Measurements from ENCODE around the gene ULBP3. TPM values are rescaled to one million over a fixed set of nuclear protein-coding genes. Genes with fewer than 3 reads are reported as not detected.

The ULBP3 gene
- 2.7 and 4.2 TPM in 2 replicates for total RNA-seq (2014; rRNA removed; shearing (Covaris generic))
- polyA plus RNA-seq (2015; cell fraction: cytosol; rRNA removed): 1.9 and 3.9 TPM in 2 replicates
- 0.43 TPM in 1 of 2 replicates, not detected in the other for polyA plus RNA-seq (2015; cell fraction: nucleus; rRNA removed)

DNA sequence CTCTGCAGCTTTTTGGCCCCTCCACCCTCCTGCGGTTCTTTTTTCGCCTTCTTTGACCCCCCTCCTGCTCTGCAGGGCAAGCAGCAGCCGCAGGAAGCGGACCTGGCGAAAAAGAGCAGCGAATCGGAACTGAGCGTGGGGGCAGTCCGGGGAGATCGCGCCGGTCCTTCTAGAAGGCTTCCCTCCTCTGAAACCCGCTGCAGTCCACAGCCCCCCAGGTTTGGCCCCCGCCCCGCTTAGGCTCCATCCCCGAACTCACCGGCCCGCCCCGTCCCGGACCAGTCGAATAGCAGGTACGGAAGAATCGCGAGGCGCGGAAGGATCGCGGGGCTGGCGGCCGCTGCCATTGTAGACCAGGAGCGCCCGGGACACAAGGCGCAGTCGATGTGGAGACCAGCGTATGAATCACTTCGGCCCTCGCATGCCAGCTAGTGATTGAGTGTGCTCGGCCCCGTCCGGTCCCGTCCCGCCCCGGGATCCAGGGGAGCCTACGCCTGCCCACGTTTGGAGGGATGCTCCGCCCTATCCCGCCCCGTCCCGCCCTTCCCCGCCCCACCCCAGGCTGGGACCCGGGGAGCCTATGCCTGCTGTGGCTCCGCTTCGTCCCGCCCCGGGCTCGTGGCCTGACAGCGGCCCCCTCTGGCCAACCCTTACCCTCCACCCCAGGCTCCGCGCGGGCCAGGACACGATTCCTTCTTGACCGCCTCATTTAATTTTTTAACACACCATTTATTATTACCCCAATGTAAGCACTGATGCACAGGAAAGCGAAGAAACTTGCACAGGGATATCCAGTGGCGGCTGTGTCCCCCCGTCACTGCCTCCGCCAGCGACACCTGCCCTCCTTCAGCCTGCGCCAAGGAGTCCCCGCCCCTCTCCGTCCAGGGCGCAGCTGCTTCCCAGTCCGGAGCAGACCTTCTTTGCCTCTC lies at the start of gene ULBP3:
TSS of gene ULBP3 (minus strand) at position 402 of the 929 bp plus-strand sequence. CDS start at position 347, 55 bp downstream.
- DNase-seq (ENCODE audit: low read depth, low spot score): peak; percentile 84
- in situ Hi-C loops (cut with HindIII; ENCODE audit: low pct_unique_long_range_greater_than_20kb, low sequenced_read_pairs): no loop called here

DNA sequence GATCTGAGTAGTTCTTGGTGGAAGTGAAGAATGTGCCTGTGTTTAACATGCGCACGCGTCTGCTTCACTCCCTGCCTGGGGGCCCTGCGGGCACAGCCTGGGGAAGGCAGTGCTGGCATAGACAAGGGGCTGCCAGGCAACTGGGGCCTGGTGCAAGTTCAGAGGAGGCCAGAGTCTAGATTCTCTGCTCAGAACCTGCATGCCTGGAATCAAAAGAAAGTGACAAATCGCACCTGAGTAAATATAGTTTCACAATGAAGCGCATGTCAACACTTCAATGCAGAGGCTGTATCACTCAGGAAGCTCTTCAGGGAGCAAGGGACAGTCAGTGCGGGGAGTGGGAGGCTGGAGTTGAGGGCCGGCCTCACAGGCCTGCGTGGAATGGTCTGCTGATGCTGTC lies 49.7 kb upstream of the ULBP3 start:
- in situ Hi-C loops (cut with HindIII; ENCODE audit: low pct_unique_long_range_greater_than_20kb, low sequenced_read_pairs): no loop called here
- no peak for DNase-seq (ENCODE audit: low read depth, low spot score)

DNA sequence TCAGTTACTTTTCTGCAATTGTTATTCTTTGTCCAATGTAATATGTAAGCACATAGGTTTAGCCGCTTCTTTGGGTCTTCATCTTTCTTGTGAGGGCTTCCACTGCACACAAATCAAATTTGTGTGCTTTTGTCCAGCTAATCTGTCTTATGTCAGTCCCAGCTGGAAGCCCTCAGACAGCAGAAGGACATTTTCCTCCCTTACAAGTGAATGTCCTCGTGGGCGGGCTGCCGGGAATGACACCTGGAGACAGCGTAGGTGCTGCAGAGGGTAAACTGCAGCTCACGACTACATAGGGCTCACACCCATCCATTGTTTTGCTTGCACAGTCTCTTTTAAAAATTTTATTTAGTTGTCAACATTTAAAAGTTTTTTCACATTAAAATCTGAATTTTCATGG lies 49.3 kb upstream of the ULBP3 start:
- in situ Hi-C loops (cut with HindIII; ENCODE audit: low pct_unique_long_range_greater_than_20kb, low sequenced_read_pairs): no loop called here
- DNase-seq (ENCODE audit: low read depth, low spot score): no peak

DNA sequence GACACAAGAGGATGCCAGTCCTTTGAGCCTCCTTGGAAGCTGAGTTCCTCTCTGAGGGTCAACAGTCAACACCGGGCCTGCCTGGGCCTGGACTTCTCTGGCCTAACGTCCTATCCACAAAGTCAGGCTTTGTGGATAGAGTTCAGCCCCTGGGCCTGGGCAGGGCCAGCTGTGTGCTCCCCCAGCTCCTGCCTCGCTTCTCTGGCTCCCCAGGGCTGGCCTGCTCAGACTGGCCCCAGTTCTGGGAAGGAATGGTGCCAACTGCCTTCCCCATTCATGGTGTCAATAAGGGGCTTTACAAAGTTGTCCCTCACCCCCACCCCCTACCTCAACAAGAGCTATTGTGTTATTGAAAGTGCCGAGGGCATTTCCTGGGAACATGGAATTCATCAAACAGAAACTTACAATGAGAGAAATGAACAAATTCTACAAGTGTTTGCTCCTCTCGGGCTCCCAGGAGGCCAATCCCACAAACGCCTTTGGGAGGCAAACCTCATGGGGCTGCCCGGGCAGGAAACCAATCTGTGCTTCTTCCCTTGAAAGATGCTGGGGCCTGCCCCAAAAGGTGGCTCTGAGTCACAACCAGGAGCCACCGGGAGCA lies 47.4 kb upstream of the ULBP3 start:
- DNase-seq (ENCODE audit: low read depth, low spot score): peak; percentile 81
- in situ Hi-C loops (cut with HindIII; ENCODE audit: low pct_unique_long_range_greater_than_20kb, low sequenced_read_pairs): no loop called here

DNA sequence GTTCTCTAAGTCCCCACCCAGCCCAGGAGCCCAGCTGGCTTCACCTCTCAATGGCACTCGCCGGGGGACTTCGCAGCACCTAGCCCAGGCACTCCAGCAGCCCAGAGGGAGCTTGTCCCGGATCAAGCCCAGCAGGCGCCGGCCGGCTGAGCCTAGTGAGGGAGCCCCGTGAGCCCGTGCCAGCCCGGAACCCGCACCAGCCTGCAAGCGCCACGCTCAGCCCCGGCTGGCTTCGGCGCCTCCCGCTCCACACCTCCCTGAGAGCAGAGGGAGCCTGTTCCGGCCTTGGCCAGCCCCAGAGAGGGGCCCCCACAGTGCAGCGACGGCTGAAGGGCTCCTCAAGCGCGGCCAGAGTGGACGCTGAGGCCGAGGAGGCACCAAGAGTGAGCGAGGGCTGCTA lies 46.8 kb upstream of the ULBP3 start:
- no peak for DNase-seq (ENCODE audit: low read depth, low spot score)
- in situ Hi-C loops (cut with HindIII; ENCODE audit: low pct_unique_long_range_greater_than_20kb, low sequenced_read_pairs): no loop called here

DNA sequence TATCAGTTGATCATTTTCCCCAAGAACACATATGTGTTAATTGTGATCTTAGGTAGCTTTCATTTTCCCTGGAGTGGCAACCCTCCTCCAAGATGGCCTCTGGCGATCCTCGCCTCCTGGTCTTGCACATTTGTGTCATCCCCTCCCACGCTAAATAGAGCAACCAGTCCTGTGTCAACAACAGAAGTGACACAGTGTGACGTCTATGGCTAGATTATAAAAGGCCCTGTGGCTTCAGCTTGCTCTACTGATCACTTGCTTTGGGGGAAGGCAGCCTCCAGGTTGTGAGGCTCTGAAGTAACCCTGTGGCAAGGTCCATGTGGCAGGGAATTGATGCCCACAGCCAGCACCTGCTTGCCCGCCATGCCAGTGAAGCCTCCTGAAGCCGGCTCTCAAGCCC lies 43.3 kb upstream of the ULBP3 start:
- in situ Hi-C loops (cut with HindIII; ENCODE audit: low pct_unique_long_range_greater_than_20kb, low sequenced_read_pairs): no loop called here
- DNase-seq (ENCODE audit: low read depth, low spot score): no peak

DNA sequence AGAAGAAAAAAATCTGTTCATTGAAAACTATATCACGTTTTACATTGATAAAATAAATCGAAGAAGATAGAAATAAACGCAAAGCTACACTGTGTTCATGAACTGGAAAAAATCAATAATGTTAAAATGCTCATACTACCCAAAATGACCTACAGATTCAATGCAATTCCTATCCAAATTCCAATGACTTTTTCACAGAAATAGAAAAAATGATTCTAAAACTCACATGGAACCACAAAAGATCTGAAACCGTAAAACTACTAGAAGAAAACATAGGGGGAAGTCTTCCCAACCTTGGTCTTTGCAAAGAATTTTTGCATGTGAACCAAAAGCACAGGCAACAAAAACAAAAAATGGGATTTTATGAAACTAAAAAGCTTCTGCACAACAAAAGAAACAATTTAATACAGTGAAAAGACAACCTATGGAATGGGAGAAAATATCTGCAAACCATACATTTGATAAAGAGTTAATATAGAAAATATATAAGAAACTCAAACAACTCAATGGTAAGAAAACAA lies 33.9 kb upstream of the ULBP3 start:
- DNase-seq (ENCODE audit: low read depth, low spot score): no peak
- in situ Hi-C loops (cut with HindIII; ENCODE audit: low pct_unique_long_range_greater_than_20kb, low sequenced_read_pairs): no loop called here

DNA sequence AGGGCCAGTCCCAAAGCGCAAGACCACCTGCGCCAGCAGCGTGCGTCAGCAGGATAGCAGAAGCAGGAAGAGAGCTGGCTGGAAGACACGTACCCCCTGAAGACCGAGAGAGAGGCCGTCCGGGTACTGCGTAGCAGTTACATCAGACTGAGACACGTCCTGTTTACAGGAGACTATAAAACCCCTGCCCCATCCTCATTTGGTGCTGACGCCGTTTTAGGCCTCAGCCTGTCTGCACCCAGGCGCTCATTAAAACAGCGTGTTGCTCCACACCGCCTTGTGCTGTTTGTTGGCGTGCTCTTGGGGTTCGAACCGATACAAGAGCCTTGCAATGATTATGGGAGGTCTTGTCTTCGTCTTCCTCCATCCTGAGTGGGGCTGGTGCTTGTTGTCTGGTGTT lies 31.8 kb upstream of the ULBP3 start:
- no peak for DNase-seq (ENCODE audit: low read depth, low spot score)
- in situ Hi-C loops (cut with HindIII; ENCODE audit: low pct_unique_long_range_greater_than_20kb, low sequenced_read_pairs): no loop called here

DNA sequence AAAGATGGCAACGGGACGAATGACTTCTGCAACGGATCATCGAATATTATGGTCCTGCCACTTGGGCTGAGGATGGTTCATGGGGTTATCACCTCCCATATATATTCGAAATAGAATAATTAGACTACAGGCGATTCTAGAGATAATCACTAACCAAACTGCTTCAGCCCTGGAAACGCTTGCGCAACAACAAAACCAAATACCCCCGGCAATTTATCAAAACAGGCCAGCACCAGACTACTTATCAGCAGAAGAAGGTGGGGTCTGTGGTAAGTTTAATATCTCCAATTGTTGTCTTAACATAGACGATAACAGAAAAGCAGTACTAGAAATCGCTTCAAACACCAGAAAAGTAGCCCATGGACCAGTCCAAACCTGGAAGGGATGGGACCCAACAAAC lies 31.0 kb upstream of the ULBP3 start:
- no peak for DNase-seq (ENCODE audit: low read depth, low spot score)
- in situ Hi-C loops (cut with HindIII; ENCODE audit: low pct_unique_long_range_greater_than_20kb, low sequenced_read_pairs): no loop called here

DNA sequence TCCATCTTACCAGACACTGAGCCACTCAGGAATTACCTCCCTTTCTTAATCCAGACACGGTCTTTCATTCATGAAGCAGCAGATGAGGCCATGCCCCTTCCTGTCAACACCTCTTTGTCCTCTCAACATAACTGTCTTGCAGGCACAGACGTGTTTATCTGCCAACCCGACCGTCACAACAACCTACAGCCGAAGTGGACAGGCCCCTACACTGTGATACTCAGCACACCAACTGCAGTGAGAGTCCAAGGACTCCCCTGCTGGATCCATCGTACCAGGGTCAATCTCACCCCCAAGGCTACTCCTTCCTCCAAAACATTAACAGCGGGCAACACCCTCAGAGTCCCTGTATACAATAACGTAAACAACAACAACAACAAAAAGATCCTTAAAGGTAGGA lies 30.6 kb upstream of the ULBP3 start:
- no peak for DNase-seq (ENCODE audit: low read depth, low spot score)
- in situ Hi-C loops (cut with HindIII; ENCODE audit: low pct_unique_long_range_greater_than_20kb, low sequenced_read_pairs): no loop called here

DNA sequence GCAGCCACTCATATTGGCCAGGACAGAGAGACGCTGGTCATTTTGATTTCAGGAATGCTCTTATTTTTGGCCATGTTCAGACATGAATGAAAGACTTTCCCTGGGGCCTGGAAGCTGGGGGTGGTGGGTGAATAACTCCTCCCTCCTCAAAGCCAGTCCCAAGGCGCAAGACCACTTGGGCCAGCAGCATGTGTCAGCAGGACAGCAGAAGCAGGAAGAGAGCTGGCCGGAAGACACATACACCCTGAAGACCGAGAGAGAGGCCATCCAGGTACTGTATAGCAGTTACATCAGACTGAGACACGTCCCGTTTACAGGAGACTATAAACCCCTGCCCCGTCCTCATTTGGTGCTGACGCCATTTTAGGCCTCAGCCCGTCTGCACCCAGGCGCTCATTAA lies 29.2 kb upstream of the ULBP3 start:
- in situ Hi-C loops (cut with HindIII; ENCODE audit: low pct_unique_long_range_greater_than_20kb, low sequenced_read_pairs): no loop called here
- no peak for DNase-seq (ENCODE audit: low read depth, low spot score)

DNA sequence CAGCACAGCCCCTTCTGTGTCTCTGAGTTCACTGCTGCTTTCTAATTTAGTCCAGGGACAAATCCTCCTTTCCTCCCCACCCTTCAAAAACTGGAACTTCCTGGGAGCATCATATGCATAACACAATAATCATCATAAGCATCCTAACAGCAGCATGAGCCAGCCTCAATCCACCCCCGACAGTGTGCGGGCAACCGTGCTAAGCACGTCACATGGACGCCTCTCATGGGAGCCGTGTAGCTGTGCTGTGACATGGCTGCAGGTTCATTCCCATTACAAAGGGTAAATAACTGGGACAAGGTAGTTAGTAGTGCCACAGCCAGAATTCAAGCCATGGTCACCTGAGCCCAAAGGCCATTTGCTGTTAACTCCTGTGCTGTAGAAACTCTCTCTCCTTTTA lies 24.5 kb upstream of the ULBP3 start:
- DNase-seq (ENCODE audit: low read depth, low spot score): no peak
- in situ Hi-C loops (cut with HindIII; ENCODE audit: low pct_unique_long_range_greater_than_20kb, low sequenced_read_pairs): no loop called here

DNA sequence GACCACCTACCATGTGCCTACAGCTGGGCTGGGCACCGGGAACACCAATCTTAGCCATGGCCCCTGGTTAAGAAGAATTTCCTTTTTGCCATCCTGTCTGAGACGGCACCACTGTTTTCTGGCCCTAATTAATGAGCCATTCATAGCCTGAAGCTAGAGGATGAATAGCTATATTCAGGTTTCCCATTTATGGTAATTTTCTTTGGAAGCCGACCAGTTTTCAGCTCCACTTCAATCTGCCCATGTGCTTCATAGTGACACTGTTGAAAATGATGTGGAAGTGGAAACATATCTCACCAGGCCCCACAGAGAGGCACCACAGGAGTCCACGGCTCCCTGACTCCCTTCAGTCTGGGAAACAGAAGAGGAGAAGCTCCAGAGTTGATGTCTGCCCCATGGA lies 22.6 kb upstream of the ULBP3 start:
- DNase-seq (ENCODE audit: low read depth, low spot score): peak; percentile 83
- in situ Hi-C loops (cut with HindIII; ENCODE audit: low pct_unique_long_range_greater_than_20kb, low sequenced_read_pairs): no loop called here

DNA sequence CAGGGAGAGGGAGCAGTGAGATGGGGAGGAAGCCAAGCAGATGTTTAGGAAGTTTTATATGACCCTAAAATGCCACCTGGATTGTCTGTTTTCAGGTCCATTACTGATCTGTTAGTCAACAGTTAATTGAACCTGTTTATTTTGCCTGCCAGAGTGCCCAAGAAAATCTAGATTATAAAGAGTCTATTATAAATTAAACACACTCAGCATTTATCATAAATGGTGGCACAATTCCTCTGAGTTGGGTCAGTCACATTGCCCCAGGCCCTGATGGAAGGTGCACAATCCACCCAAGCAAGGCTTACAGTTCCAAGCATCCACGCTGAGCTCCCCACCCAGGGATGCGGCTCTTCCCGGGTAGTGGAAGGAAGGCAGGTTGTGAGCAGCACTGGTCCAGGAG lies 21.4 kb upstream of the ULBP3 start:
- in situ Hi-C loops (cut with HindIII; ENCODE audit: low pct_unique_long_range_greater_than_20kb, low sequenced_read_pairs): no loop called here
- DNase-seq (ENCODE audit: low read depth, low spot score): no peak

DNA sequence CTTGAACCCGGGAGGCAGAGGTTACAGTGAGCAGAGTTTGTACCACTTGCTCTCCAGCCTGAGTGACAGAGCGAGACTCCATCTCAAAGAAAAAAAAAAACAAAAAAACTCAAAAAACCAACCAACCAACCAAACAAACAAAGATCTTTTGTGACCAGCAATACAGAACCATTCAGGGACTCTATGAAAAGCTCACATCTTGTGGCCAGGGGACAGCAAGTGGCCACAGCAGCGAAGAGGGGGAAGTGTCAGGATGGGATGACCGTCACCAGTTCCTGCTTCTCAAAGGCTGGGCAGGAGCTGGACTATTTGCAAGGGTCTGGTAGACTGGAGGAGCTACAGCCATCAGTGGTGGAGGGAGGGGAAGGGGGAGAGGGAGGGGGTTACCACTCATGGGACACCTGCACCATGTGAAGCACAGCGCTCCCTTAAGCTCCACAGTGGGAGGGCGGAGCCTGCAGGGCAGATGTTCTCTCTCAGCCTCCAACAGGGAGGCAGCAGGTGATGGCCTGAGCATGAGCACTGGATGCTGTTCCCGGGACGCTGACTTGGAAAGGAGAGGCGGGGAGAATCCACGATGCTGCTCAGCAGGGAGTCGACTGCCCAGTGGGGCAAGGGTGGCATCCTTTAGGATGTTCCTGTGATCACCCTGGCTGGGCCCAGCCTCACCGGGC lies 19.7 kb upstream of the ULBP3 start:
- DNase-seq (ENCODE audit: low read depth, low spot score): no peak
- in situ Hi-C loops (cut with HindIII; ENCODE audit: low pct_unique_long_range_greater_than_20kb, low sequenced_read_pairs): no loop called here

DNA sequence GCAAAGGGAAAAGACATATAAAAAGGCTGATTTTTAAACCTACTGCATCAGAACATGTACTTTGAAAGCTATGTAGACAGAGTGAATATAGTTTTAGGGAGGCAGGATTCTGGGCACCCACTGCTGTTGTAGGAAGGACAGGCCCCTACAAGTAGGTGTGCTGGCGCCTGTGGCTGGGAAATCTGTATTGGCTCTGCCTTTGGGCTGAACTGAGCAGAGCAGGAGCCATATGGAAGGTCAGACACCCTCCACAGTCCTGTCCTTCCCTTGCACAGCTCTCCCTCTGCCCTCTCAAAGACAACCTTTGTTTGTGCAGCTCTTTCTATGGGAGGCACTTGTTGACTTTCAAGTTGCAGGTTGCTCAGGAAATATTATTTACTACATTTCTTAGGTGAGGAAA lies 18.4 kb upstream of the ULBP3 start:
- no peak for DNase-seq (ENCODE audit: low read depth, low spot score)
- in situ Hi-C loops (cut with HindIII; ENCODE audit: low pct_unique_long_range_greater_than_20kb, low sequenced_read_pairs): no loop called here

DNA sequence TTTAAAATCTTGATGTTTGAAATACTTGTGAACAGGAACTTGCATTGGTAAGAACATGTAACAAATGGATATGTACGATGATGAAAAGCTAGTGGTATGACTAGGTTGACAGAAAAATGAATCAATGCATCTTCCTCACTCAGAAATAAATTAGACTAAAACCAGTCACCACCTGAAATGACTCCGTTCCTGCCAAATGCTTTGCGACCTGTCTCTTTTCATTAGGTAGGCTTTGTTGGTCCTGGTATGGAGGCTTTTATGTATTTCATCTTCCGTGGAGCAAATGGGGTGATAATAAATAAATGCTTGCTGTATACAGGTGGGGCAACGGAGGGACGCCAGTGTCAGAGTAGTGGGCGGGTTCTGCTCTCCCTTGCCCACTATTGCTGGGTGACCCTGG lies 17.1 kb upstream of the ULBP3 start:
- no peak for DNase-seq (ENCODE audit: low read depth, low spot score)
- in situ Hi-C loops (cut with HindIII; ENCODE audit: low pct_unique_long_range_greater_than_20kb, low sequenced_read_pairs): no loop called here

DNA sequence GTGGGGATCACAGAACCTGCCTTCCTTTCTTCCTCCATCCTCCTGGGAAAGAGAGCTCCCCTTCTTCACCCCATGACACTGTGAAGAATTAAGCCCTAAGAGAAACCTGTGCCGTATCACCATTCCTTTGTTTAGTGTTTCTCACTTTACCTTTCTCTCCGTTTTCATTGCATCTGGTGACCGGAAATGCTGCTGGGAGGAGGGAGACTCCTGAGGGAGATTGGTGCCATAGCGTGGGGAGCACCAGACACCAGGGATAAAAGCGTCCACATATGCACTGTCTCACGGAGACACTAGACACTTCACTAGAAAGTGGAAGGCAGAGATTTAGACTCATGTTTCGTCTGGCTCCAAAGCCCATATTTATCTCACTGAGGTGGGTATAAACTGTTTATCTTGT lies 15.5 kb upstream of the ULBP3 start:
- in situ Hi-C loops (cut with HindIII; ENCODE audit: low pct_unique_long_range_greater_than_20kb, low sequenced_read_pairs): no loop called here
- DNase-seq (ENCODE audit: low read depth, low spot score): no peak
